WI38 (cell line): ENCODE data around the gene NLGN3.

ENCODE experiments used
- H3K4me3 ChIP-seq: 2 replicates; pipeline ENCODE4 v1.5.1; 2011; ENCODE audit warnings: low read depth, mild to moderate bottlenecking, control low read depth, low read length
- CTCF ChIP-seq: IDR thresholded peaks from 2 replicates; pipeline ENCODE4 v1.5.1; 2012; ENCODE audit warnings: low read depth, mild to moderate bottlenecking, control low read depth, low read length

The NLGN3 gene

GRCh38 chrX:71107245-71107644, 37.4 kb upstream of the NLGN3 start:
- no peak overlapping the region for H3K4me3 ChIP-seq
- no peak for TF ChIP-seq CTCF

GRCh38 chrX:71107762-71108360, 36.8 kb upstream of the NLGN3 start:
- no peak overlapping the region for H3K4me3 ChIP-seq
- TF ChIP-seq CTCF, result no peak

- no peak for TF ChIP-seq CTCF
These were observed 35.6 kb upstream of the NLGN3 start for GRCh38 chrX:71109051-71109450.

GRCh38 chrX:71111141-71111843, 33.3 kb upstream of the NLGN3 start, which contains the start of gene IL2RG:
Gene IL2RG, minus strand, starts transcription at chrX:71111577. Its CDS starts 38 bp downstream, at chrX:71111539.
- no peak for TF ChIP-seq CTCF
- no peak within 1 kb of the TSS for H3K4me3 ChIP-seq

More at GRCh38 chrX:71109051-71109450, 35.6 kb upstream of the NLGN3 start:
- H3K4me3 ChIP-seq, result no peak overlapping the region

GRCh38 chrX:71111921-71112431, 32.7 kb upstream of the NLGN3 start:
- no peak for TF ChIP-seq CTCF
- H3K4me3 ChIP-seq, result no peak overlapping the region

- no peak overlapping the region for H3K4me3 ChIP-seq
- TF ChIP-seq CTCF, result no peak
These were observed 27.3 kb upstream of the NLGN3 start for GRCh38 chrX:71117358-71117757.
